ENCODE data around the gene MED13L.

The MED13L gene

DNA sequence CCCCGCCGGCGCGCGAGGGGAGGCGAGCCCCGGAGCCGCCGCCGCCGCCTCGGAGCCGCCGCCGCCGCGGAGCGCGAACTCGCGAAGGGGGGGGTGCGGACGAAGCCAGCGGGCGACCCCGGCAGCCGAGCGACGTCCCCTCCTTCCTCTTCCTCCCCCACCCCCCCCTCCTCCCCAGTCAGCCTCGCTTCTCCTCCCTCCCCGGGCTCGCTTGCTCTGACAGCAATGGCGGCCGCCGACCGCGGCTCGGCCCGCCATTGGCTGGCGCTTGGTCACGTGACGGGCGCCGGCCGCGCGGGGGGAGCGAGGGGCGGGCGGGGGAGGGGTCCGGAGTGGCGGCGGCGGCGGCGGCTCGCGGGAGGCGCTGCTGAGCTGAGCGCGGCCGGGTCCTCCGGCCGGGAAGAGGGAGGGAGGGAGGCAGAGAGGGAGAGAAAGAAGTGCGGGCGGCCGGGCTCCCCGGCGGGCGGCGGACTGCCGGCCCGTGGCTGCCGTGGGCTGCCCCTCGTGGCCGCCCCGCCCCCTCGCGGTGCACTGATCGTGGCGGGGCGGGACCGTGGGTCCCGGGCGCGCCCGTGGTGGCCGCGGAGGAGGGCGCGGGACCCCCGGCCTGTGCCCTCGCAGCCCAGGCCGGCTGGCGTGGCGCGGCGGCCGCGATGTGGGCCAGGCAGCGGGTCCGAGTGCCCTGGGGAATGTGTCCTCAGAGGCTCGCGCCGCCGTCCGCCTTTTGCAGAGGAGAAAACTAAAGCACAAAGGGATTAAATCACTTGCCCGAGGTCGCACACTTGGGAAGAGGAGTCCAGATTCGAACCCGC, at the start of gene MED13L:
Gene MED13L (minus strand): TSS at position 227 of the 812 bp plus-strand sequence. CDS start 562 bp downstream, outside the sequence.
- peak; percentile 74 to 82 (median 76) for DNase-seq (ENCODE audit: low read depth in 2 of 3, low spot score in 1 of 3)

DNA sequence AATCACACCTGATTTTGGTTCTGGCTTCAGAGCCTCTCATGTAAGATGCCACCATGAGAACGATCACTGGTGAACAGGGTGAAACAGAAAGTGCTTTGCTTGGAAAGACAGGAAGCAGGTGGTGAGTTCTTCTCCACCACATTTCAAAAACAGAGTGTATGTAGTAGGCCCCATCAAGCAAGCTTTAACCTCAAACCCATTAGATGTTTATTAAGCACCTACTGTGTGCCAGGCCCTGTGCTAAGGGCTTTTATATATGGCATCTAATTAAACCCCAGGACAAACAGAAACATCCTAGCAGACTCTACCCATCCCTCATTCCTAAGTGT, 47.8 kb upstream of the MED13L start:
- DNase-seq (ENCODE audit: low read depth in 2 of 3, low spot score in 1 of 3), result peak in 1 of 3 donors; percentile 16

DNA sequence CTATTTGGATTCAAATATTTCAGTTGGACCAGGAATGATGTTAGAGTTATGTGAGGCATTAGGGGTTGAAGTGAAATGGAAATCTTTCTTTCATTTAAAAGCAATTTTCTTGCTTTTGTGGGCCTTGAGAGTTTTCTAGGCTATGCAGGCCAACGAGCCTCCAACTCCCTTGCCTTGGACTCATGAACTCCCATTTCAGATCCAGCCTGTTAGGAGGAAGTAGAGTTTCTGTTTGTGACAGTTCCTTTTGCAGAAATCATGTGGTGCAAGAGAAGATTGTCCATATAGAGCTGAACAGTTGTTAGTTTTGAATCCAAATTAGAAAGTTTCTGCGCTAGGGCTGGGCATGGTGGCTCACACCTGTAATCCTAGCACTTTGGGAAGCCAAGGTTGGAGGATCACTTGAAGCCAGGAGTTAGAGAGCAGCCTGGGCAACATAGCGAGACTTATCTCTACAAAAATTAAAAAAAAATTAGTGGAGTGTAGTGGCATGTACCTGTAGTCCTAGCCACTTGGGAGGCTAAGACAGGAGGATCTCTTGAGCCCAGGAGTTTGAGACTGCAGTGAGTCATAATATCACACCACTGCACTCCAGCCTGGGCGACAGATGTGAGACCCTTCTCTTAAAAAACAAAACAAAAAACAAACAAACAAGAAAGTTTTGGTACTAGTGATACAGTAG, 47.3 kb upstream of the MED13L start:
- no peak for DNase-seq (ENCODE audit: low read depth in 2 of 3, low spot score in 1 of 3)

DNA sequence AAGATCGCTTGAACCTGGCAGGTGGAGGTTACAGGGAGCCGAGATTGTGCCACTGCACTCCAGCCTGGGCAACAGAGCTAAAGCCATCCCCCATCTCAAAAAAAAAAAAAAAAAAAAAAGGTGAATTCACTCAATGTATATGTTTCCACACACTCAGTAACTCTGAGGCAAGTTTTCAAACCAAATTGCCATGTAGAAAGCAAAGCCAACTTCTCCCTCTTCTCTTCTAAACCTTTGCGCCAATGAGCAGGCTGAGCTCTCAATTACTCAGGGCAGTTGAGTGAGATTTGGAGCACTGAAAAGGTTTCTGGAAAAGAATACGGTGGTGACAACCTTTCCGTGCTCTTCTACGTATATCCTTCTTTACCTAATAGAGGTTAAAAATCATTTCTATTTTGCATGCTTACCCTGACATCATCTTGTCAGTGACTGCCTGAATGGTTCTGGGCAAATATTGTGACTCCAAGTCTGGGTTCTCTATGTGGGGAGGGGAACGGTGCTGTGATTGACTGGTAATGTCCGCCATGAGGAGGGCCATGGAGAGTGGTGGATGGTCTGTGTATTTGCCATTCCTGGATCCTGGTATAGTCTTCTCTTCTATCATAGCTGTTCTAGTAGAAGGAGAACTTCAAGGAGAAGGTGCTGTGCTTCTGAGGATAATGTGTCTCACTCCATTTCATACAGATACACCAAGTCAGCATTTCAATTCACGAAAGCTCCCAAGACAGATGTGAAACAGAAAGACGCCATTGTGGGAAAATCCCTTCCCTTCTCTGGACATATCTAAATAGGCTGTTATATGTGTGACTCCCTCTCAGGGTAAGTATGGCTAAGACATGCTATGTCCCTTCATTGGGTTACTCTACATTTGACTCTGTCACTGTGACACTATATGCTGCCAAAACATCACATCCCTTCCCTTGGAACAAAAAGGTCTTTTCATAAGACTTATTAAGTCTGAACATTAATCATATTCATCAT, 46.2 kb upstream of the MED13L start:
- no peak for DNase-seq (ENCODE audit: low read depth in 2 of 3, low spot score in 1 of 3)

DNA sequence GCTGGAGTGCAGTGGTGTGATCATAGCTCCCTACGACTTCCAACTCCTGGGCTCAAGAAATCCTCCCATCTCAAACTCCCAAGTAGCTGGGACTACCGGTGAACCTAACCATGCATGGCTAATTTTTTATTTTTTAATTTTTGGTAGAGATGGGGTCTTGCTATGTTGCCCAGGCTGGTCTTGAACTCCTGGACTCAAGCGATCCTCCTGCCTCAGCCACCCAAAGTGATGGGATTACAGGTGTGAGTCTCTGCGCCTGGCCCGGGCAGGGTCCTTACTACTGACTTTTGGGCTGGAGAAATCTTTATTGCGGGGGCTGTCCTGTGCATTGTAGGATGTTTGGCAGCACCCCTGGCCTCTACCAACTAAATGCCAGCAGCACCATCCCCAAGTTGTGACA, 44.4 kb upstream of the MED13L start:
- no peak for DNase-seq (ENCODE audit: low read depth in 2 of 3, low spot score in 1 of 3)

DNA sequence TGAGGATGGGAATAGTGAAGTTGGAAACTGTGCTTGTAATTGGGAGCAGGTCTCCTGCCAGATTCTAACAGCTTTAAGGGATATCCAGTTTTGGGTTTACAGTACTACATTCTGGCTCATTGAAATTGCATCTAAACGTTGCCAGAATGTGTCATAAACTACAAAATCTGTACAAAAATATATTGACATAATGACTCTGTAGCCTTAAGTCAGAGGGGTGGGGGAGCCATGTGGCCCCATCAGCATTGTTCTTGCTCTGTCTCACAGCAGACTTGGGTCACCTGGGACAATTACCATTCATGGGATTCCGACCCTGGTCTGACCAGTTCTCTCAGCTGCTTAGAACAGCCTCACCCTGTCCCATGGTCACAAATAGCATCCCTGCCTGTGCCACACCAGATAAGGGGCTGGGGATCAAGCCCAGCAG, 43.3 kb upstream of the MED13L start:
- DNase-seq (ENCODE audit: low read depth in 2 of 3, low spot score in 1 of 3), result no peak

GRCh38 chr12:116319898-116320621, 42.6 kb upstream of the MED13L start:
- peak; percentile 15 to 34 (median 20) for DNase-seq (ENCODE audit: low read depth in 2 of 3, low spot score in 1 of 3)

GRCh38 chr12:116319233-116319897, 41.9 kb upstream of the MED13L start:
- DNase-seq (ENCODE audit: low read depth in 2 of 3, low spot score in 1 of 3), result no peak

GRCh38 chr12:116318576-116319232, 41.2 kb upstream of the MED13L start:
- no peak for DNase-seq (ENCODE audit: low read depth in 2 of 3, low spot score in 1 of 3)

DNA sequence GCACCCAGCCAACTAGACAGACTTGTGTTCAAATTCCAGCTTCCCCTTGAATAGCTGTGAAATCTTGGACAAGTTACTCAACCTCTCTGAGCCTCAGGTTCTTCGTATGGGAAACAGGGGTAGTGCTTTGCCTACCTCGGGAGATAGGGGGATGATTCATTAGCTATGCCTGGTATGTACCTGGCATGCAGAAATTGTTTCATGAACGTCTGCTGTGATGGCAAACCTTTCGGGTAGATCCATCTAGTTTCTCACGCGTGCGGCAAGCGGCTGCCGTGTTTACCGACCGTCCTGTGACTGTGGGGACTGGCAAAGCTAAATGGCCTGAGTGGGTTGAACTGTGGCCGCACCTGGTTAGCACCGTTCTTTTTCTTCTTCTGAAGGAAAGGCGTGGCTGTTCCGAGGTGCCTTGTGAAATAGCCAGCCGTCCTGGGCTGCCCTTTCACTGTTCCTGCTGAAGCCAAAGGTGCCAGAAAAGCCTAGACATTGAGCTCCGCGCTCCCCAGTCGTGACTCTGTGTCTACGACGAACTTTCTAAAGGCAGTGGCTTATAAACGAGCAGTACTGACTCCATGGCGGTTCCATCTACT, 40.6 kb upstream of the MED13L start:
- DNase-seq (ENCODE audit: low read depth in 2 of 3, low spot score in 1 of 3), result no peak

- no peak for DNase-seq (ENCODE audit: low read depth in 2 of 3, low spot score in 1 of 3)
These were observed 39.6 kb upstream of the MED13L start for GRCh38 chr12:116317139-116317538.

GRCh38 chr12:116314477-116314876, 37.0 kb upstream of the MED13L start:
- DNase-seq (ENCODE audit: low read depth in 2 of 3, low spot score in 1 of 3), result no peak

GRCh38 chr12:116313194-116313927, 35.9 kb upstream of the MED13L start:
- no peak for DNase-seq (ENCODE audit: low read depth in 2 of 3, low spot score in 1 of 3)

DNA sequence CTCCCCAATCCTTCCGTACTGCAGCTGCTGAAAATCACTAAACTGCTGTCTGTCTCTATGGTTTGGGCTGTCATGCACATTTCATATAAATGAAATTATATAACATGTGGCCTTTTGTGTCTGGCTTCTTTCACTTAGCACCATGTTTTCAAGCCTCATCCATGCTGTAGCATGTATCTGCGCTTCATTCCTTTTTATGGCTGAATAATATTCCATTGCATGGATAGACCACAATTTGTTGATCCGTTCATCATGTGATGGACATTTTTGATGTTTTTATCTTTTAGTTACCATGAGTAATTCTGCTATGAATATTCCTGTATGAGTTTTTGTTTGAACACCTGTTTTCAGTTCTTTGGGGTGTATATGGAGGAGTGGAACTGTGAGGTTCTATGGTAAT, 32.6 kb upstream of the MED13L start:
- DNase-seq (ENCODE audit: low read depth in 2 of 3, low spot score in 1 of 3), result no peak

DNA sequence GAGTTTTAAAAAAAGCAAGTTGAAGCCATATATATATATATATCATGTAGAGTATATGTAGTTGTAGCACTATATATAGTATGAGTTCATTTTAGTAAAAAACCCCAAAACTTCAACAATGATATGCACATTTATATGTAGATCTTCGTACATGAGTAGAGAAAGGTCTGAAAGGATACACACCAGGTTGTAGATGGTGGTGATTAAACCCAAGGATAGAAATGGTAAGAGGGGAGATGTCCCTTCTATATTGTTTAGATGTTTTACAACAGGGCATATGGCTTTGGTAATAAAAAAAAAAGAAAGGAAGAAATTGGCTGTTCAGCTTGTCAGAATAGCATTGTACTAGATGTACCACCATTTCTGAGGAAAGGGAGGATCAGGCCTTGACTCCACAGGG, 31.9 kb upstream of the MED13L start:
- DNase-seq (ENCODE audit: low read depth in 2 of 3, low spot score in 1 of 3), result no peak

DNA sequence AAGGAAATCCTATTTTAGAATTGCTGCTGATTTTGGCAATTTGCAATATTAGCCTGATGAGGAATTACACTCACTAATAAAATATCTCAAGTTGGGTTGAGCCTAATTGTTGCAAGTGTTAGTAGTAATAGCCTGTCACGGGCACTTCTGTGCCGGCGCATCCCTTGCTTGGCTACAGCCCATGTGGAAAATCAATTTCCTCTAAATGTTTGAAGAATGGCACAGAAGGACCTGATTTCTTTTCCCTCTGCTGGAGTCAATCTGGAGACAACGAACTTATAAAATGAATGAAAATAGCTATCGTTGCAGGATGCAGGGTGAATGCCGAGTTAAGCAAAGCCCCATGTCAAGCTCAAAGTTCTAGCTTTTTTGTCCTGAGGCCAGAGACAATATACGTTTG, 31.2 kb upstream of the MED13L start:
- no peak for DNase-seq (ENCODE audit: low read depth in 2 of 3, low spot score in 1 of 3)

- no peak for DNase-seq (ENCODE audit: low read depth in 2 of 3, low spot score in 1 of 3)
These were observed 29.5 kb upstream of the MED13L start for GRCh38 chr12:116306968-116307367.

DNA sequence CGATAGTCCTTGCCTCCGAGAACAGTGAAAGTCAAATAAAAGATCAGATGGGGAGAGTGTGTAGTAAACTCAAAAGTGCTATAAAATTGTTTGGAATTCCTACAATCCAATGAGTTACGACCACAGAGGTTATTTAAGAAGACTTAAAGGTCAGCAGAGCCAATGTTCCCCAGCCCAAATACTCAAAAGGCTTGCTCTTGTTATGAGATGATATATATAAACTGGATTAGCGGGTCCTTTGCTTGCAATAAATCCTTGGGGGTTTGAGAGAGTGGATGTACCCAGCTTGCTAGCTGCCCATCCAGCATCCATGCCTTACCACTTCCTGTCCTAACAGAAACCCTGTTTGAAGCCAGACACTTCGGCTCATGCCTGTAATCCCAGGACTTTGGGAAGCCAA, 29.0 kb upstream of the MED13L start:
- DNase-seq (ENCODE audit: low read depth in 2 of 3, low spot score in 1 of 3), result no peak

DNA sequence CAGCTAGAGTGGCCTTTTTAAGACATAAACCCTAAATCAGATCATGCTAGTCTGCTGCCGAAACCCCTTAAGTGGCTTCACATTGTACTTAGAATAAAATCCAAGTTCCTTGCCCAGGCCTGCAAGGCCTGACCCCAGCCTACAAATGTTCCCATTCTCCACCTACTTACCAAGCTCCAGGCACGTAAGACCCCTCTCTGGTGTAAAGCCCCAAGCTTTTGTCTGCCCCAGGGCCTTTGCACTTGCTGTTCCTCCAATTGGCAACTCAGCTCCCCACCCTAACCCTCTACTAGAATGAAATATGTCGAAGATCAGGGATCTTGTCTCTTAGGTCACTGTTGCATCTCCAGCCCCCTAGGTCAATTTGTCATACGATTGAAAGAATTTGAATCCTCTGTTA, 27.1 kb upstream of the MED13L start:
- DNase-seq (ENCODE audit: low read depth in 2 of 3, low spot score in 1 of 3), result no peak

All from stimulated activated CD4-positive, alpha-beta T cell treated with anti-CD3 and anti-CD28 coated beads, Interleukin-12 subunit alpha, Interleukin-12 subunit beta, amount 100 ng/mL, for 48 hours (primary cell).